K562 (cell line): ENCODE data around the gene HLA-E. TPM values are rescaled to one million over a fixed set of nuclear protein-coding genes. Genes with fewer than 3 reads are reported as not detected.

Experiments
- ARID2 ChIP-seq: fragments of 450-650 bp; IDR thresholded peaks from 2 replicates; pipeline ENCODE4 v1.6.1; 2017; ENCODE audit warnings: antibody characterized with exemption, mild to moderate bottlenecking
- HMGXB4 ChIP-seq: sonication (generic); formaldehyde crosslinking; IDR thresholded peaks from 2 replicates; pipeline ENCODE4 v1.8.1; 2023; ENCODE audit warnings: mild to moderate bottlenecking, missing genetic modification reagents
- KDM4B ChIP-seq, 2 experiments: fragments of 450-650 bp in 1 of 2; sonication (generic) in 1 of 2; IDR thresholded peaks; 2 replicates each; pipeline ENCODE4 v1.6.1; 2016 to 2017; ENCODE audit warnings: borderline replicate concordance in 2 of 2, antibody characterized with exemption in 1 of 2, low read depth in 1 of 2, mild to moderate bottlenecking in 1 of 2
- NFIX ChIP-seq: fragments of 250-450 bp; sonication (Bioruptor Pico); IDR thresholded peaks from 2 replicates; pipeline ENCODE4 v1.4.0; 2020; ENCODE audit warnings: low read depth, mild to moderate bottlenecking, moderate library complexity
- OTX1 ChIP-seq: fragments of 450-650 bp; formaldehyde crosslinking; IDR thresholded peaks from 2 replicates; pipeline ENCODE4 v1.4.0; 2022; ENCODE audit warnings: mild to moderate bottlenecking
- RBBP5 ChIP-seq: fragments of 200-600 bp; sonication (generic); IDR thresholded peaks from 2 replicates; pipeline ENCODE4 v1.6.1; 2012; ENCODE audit warnings: borderline replicate concordance, mild to moderate bottlenecking, low read length, control low read depth, inconsistent platforms; ENCODE audit not compliant: insufficient read depth, poor library complexity, severe bottlenecking
- RBFOX2 ChIP-seq: fragments of 200-400 bp; formaldehyde crosslinking; IDR thresholded peaks from 2 replicates; pipeline ENCODE4 v1.6.1; 2017; ENCODE audit warnings: low read depth, mild to moderate bottlenecking, low read length, moderate library complexity
- RNF2 ChIP-seq: sonication (generic); IDR thresholded peaks from 2 replicates; pipeline ENCODE4 v1.6.1; 2016
- SMC3 ChIP-seq: conservative IDR thresholded peaks from 2 replicates; pipeline ENCODE4 v1.6.1; 2011; ENCODE audit warnings: low read depth, low read length, improper control_type of control experiment; ENCODE audit not compliant: insufficient read depth
- ZNF280B ChIP-seq: fragments of 250-450 bp; sonication (Bioruptor Pico); IDR thresholded peaks from 2 replicates; pipeline ENCODE4 v1.5.1; 2021; ENCODE audit warnings: mild to moderate bottlenecking
- polyA plus RNA-seq, 8 experiments: library from polyadenylated mRNA; depleted of rRNA in 4 of 8; stranded (reverse) in 5 of 8; unstranded in 3 of 8; fragments of >200 nt; fragmentation: Nextera tagmentation in 2 of 8; fragmentation: Illumina TruSeq in 1 of 8; extraction: Ambion mirVana in 2 of 8; extraction: Trizol in 1 of 8; gene quantifications; 2 replicates each; pipeline versions ENCODE4 v1.2.1 to v1.2.3, GENCODE V29; 2011 to 2014; ENCODE audit warnings: inconsistent platforms in 1 of 8, missing spikeins in 1 of 8
- total RNA-seq, 7 experiments: library from RNA; depleted of rRNA in 6 of 7; stranded (reverse); fragments of >200 nt in 6 of 7; fragmentation: Illumina TruSeq in 2 of 7; extraction: Trizol in 2 of 7; gene quantifications; 2 replicates each; pipeline versions ENCODE4 v1.2.1 to v1.2.3, GENCODE V29; 2011 to 2021; ENCODE audit warnings: low replicate concordance in 1 of 7
- TF ChIP-seq, protein P1 (sequence below), 2 experiments: fragments of 450-650 bp; formaldehyde crosslinking in 1 of 2; IDR thresholded peaks; 2 replicates each; pipeline versions ENCODE4 v1.4.0 to v1.6.1; 2014 to 2020; ENCODE audit warnings: mild to moderate bottlenecking in 2 of 2, borderline replicate concordance in 1 of 2, low read depth in 1 of 2
- TF ChIP-seq, protein P2 (sequence below): fragments of 450-650 bp; IDR thresholded peaks from 2 replicates; pipeline ENCODE4 v1.6.1; 2016; ENCODE audit warnings: antibody characterized with exemption

HLA-E gene
- total and polyA plus RNA-seq, 9 of the 15 experiments (the other 6 are each of a cell fraction or from before 2014, with no cell fraction given), result 3.2 to 39.9 (median 26.8) TPM

DNA sequence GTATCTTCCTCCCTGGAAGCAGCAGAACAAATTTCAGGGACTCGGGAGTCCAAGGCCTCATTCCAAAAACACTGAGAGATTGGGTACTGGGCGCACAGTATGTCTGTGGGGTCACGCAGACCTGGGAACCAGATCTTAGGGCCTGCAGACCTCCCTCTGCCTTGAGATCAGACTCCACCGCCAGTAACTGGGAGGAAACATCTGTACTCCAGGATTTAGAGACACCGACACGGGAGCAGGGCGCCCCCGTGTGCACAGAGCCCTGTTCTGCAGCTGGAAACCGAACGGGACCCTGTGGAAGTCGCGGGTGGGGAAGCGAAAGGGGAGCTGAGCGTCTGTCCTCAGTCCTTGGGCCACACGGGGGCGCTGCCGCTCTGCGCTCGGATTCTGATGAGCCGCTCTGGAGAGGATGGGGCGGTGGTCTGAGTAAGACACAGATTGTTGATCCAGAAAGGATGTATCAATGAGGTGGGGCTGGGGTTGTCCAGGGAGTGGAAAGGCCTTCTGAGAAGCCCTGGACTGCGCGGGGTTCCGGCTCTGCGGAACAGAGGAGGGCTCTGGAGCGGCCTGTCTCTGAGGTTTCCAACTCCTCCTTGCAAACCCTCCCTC, 35.7 kb upstream of the HLA-E start (continued):
- TF ChIP-seq, protein P1, sequence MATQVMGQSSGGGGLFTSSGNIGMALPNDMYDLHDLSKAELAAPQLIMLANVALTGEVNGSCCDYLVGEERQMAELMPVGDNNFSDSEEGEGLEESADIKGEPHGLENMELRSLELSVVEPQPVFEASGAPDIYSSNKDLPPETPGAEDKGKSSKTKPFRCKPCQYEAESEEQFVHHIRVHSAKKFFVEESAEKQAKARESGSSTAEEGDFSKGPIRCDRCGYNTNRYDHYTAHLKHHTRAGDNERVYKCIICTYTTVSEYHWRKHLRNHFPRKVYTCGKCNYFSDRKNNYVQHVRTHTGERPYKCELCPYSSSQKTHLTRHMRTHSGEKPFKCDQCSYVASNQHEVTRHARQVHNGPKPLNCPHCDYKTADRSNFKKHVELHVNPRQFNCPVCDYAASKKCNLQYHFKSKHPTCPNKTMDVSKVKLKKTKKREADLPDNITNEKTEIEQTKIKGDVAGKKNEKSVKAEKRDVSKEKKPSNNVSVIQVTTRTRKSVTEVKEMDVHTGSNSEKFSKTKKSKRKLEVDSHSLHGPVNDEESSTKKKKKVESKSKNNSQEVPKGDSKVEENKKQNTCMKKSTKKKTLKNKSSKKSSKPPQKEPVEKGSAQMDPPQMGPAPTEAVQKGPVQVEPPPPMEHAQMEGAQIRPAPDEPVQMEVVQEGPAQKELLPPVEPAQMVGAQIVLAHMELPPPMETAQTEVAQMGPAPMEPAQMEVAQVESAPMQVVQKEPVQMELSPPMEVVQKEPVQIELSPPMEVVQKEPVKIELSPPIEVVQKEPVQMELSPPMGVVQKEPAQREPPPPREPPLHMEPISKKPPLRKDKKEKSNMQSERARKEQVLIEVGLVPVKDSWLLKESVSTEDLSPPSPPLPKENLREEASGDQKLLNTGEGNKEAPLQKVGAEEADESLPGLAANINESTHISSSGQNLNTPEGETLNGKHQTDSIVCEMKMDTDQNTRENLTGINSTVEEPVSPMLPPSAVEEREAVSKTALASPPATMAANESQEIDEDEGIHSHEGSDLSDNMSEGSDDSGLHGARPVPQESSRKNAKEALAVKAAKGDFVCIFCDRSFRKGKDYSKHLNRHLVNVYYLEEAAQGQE (IDR thresholded peaks at IDR 0.05; ENCODE audit: borderline replicate concordance), result peak; percentile 83
- TF ChIP-seq, protein P1 (CRISPR knock-in tag; IDR thresholded peaks at IDR 0.05; ENCODE audit: low read depth), result no peak
- TF ChIP-seq RNF2 (no peak), ZNF280B (CRISPR knock-in tag) (no peak), HMGXB4 (CRISPR knock-in tag) (0 out of 2 replicates have a peak, but pooled peaks have one; percentile 64), ARID2 (0 out of 2 replicates have a peak, but pooled peaks have one; percentile 44), RBFOX2 (no peak), KDM4B (IDR thresholded peaks at IDR 0.05; ENCODE audit: borderline replicate concordance in 2 of 2, low read depth in 1 of 2) (peak in 1 of 2 experiments; percentile 68; a peak in 1 of 4 replicates), OTX1 (CRISPR knock-in tag) (0 out of 2 replicates have a peak, but pooled peaks have one; percentile 13), SMC3 (peak; percentile 86), RBBP5 (no peak), NFIX (CRISPR knock-in tag) (no peak)
- TF ChIP-seq, protein P2, sequence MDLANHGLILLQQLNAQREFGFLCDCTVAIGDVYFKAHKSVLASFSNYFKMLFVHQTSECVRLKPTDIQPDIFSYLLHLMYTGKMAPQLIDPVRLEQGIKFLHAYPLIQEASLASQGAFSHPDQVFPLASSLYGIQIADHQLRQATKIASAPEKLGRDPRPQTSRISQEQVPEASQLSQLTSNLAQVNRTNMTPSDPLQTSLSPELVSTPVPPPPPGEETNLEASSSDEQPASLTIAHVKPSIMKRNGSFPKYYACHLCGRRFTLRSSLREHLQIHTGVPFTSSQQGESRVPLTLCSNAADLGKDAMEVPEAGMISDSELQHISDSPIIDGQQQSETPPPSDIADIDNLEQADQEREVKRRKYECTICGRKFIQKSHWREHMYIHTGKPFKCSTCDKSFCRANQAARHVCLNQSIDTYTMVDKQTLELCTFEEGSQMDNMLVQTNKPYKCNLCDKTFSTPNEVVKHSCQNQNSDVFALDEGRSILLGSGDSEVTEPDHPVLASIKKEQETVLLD, result peak; percentile 69; the same call in 1 of the 2 replicates
